CD4-positive, alpha-beta T cell treated with Interleukin-21 for 1 hour (primary cell): ENCODE measurements around the gene SST.

Source experiments
- DNase-seq: peaks from one replicate; pipeline ENCODE4 v3.0.0-alpha.2; 2020

The SST gene

DNA sequence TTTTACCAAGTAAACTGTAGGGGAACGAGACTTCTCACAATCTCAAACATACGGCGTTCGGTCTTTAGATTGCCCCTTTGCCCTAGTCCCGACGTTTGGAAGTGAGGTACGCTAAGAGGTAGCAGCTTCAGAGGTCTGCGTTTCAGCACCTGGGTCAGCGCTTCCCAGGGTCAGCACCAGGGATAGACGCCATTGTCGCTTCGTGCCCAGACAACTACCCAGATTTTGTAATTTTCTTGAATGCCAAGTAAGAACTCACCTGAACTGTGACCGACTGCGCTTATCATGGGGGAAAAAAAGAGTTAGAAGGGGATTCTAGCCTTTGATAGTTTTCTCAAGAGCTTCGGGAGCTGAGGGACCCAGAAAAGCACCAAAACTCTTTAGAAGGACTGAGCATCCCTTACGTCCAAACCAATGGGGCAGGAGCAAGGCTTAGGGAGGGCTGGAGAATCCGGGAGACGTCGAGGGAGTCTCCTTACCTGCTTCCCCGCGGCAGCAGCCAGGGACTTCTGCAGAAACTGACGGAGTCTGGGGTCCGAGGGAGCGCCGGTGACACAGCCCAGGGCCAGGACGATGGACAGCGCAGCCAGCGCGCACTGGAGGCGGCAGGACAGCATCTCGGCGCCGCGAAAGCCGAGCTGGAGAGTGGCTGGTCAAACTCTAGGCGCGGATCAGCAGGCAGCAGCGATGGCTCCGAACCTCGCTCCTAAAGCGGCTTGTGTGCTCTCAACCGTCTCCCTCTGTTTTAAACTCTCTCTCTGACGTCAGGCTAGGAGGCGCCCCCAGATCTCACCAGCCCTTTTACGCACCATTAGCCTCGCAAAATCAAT is at the start of gene SST:
Gene SST (minus strand): TSS at position 720 of the 830 bp plus-strand sequence. CDS start 103 bp downstream, at position 617.
- no peak for DNase-seq

DNA sequence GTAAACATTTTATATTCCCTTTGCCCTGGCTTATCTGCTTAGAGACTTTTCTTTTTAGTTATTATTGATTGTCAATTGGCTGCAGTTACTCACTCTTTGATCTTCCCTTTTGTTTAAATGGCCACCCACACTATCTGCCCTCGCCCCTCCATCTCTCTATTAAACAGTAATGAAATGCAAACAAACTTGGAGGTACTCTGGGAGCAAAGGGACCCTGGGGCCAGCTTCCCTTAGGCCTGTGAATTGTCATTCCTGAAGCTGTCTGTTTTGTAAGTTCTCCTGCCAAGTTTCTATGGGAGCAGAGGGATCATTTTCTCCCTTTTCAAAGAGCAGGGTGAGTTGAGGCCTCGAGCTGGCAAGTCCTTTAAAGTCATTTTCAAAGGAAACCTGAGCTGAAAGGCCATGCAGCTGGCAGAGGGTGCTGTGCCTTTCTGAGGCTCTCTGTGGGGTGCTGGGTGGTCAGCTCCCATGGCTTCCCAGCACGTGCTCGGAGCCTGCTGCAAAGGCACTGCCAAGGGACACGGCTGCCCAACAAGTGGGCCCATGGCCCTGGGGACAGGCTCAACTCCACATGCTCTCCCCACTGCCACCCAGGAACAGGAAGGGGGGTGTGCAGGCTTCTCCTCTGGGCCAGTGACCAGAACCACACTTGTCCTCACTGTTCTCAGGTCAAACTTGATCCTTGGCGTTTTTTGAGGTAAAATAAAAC is 49.6 kb upstream of the SST start:
- no peak for DNase-seq

GRCh38 chr3:187718802-187719201 is 48.6 kb upstream of the SST start:
- no peak for DNase-seq

GRCh38 chr3:187717572-187717971 is 47.4 kb upstream of the SST start:
- DNase-seq = no peak

- DNase-seq = peak; percentile 81
These were observed 44.3 kb upstream of the SST start for GRCh38 chr3:187714404-187714979.

DNA sequence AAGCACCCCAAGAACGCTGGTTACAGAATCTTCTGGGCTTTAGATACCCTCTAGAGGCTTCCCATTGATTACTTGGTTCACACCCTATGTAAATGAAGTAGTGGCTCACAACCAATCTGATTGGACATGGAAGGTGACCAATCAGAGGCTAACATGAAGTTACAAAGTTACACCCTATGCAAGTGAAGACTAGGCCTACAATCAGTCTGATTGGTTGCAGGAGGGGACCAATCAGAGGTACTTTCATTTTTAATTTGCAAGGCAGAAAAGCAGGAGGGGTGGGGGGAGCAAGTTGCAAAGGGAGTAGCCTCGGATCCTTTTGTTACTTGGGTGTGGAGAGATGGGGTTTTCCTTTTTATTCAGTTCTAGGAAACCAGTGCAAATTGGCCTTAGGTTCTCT is 43.3 kb upstream of the SST start:
- DNase-seq = peak; percentile 74

DNA sequence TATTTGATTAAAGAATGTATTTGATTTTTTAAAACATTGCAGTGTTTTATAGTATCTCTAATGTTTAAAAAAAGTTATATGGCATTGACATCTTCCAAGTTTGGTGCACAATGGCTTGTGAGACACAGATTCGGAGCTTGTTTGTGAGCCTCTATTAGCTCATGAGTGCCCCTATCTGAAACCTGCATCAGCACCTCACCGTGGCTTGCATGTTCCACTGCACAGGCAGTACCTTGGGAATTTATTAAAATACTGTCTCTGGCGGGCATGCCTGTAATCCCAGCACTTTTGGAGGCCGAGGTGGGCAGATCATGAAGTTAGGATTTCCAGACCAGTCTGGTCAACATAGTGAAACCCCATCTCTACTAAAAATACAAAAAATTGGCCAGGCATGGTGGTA is 39.0 kb upstream of the SST start:
- no peak for DNase-seq

DNA sequence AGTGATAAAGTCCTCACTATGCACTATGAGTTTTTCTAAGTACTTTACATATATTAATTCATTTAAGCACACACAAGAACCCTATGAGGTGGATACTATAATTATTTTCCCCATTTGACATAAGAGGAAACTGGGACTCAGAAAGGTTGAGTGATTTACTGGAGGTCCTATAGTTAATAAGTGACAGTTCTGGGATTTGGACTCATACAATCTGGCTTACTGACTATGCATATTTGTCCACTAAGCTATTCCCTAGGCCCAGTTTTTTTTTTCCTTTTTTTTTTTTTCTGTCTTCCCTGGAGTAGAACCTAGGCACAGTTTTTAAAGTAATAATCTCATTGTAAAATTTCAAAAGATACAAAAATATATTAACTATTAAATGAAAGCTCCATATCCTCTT is 38.5 kb upstream of the SST start:
- no peak for DNase-seq

DNA sequence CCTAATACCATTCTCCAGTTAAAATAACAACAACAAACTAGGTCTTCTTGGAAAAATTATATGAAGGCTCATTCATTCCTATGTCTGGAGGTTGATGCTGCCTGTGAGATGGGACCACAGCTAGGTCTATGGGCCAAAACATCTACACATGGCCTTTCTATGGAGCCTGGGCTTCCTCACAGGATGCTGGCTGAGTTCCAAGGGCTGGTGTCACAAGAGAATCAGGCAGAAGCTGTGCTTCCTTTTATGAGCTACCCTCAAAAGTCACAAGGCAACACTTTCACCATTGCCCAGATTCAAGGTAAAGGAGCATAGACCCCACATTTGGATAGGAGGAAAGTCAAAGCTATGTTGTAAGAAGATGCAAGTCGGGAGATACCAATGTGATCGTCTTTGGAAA is 36.8 kb upstream of the SST start:
- no peak for DNase-seq

- no peak for DNase-seq
These were observed 35.0 kb upstream of the SST start for GRCh38 chr3:187705164-187705563.

DNA sequence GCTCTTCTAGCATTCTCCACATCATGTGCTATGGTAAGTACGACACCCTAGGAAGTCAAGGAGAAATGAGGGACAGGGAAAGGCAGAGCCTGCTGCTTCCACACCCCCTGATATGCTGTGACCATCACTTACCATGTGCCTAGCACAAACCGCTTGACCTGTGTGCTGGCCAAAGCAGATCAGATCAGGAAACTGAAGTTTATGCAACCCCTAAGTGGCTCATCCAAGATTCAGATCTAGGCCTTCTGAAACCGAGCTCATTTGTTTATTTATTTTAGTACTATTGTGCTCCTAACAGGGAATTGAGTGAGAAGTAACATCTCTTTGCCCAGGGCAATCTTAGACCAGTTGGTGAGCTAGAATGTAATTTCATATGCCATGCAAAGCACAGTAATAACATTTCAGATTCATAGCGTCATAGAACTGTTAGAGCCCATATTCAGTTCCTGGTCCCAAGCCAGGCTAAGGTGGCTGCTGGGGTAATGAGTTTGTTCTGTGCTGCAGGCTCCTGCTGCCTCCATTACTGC is 32.4 kb upstream of the SST start, which contains the start of gene RTP2:
Gene RTP2 (minus strand): TSS at position 51 of the 527 bp plus-strand sequence. CDS start 429 bp downstream, outside the sequence.
- DNase-seq = no peak

GRCh38 chr3:187700249-187700648 is 30.1 kb upstream of the SST start:
- no peak for DNase-seq

DNA sequence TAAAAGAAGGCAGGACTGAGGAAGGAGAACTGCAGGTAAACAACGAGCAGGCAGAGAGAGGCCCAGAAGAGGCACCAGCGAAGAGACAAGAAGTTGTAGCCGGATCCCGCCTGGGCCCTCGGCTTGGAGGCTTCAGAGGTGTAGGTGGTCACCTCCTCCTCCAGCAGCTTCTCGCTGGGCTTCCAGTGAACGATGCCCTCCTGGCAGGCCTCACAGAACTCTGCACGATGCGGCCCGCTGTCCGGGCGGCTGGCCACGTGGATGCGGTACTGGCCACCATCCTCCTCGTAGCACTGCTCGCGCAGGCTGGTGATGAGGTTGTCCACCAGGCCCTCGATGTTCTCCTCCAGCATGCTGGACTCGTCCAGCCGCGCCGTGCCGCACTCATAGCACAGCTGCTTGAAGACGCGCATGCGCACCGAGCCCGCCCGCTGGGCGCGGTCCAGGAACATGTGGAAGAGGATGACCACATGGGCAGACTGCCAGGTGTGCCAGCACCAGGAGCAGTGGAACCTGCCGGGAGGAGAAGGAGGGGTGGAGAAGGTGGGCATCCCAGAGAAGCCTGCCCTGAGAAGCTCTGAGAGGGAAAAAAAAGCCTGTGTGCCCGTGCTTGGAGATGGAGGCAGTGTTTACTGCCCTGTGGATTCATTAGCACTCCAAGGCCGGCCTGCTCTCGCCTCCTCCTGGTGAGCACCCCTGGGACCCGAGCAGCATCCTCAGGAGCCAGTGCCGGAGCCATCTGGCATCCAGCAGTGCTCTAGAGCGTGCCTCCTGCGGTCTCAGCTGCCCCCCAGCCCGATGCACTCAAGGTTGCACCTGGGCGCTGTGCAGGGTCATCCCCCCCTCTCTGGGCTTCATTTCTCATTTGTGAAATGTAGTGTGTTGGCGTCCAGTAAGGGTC is 28.6 kb upstream of the SST start:
- DNase-seq = no peak

GRCh38 chr3:187696021-187696420 is 25.8 kb upstream of the SST start:
- DNase-seq = no peak

DNA sequence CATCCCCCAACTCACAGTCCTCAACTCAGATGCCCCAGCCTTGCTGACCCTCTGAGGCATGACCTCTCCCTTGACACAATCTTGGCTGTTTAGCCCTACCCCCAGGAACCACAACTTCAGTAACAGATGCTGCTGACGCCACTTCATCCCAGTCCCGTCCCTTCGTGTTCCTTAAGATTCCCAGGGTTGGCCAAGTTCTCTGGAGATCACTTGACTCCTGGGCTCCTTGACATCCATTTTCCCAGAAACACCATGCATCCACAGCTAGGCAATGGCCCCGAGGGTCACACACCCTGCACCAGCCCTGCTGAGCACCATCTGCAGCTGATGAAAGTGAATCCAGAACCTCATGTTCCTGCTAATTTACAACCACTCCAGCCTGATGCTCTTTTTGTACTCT is 25.3 kb upstream of the SST start:
- DNase-seq = no peak

GRCh38 chr3:187694801-187695200 is 24.6 kb upstream of the SST start:
- no peak for DNase-seq

DNA sequence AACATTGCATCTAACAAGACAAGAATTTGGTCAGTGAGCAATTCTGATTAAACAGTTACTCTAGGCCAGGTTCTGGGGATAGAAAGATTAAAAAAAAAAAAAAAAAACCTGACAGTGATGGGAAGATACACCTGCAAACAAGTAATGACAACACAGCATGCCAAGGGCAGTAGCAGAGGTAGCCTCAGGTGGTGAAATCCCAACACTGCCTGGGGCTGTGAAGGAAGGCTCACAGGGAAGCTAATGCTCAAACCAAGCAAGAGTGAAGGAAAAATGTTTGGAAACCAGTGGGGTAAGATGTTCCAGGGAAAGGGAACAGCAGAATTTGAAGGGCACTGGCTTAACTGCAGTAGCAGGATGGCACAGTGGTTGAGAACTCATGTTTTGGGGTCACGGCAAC is 23.2 kb upstream of the SST start:
- no peak for DNase-seq

DNA sequence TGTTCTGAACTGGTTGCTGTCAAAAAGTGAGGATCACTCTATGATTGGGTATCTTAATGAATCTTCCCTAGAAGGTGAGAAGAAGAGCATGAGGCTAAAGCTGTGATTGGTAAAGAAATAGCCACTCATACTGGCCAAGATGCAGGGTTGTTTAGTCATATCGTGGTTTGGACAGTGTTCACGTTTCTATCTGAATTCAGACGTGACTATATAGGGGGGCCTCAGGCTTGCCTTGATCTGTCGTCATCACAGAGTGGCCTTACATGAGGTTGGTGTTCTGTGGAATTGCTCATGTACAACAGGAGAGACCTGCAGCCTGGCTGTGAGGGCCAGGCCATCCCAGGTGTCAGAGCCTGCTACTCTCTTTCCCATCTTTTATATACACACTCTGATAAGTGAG is 19.8 kb upstream of the SST start:
- no peak for DNase-seq

GRCh38 chr3:187686621-187687273 is 16.6 kb upstream of the SST start:
- no peak for DNase-seq

DNA sequence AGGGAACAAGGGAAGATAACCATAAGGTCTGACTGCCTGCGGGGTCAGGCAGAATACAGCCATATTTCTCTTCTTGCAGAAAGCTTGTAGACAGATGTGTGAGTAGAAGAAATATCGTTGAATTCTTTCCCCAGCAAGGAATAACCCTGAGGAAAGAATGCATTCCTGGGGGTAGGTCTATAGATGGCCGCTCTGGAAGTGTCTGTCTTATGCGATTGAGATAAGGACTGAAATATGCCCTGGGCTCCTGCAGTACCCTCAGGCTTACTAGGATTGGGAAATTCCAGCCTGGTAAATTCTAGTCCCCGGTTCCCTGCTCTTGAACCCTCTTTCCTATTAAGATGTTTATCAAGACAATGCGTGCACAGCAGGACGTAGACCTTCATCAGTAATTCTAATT is 15.8 kb upstream of the SST start:
- no peak for DNase-seq

GRCh38 chr3:187684880-187685279 is 14.7 kb upstream of the SST start:
- no peak for DNase-seq

GRCh38 chr3:187684444-187684843 is 14.2 kb upstream of the SST start:
- no peak for DNase-seq
